Coronary artery (tissue), 2 donors: Measurements from ENCODE around the gene CEPT1.
A peak's percentile ranks its signal among the peaks of the same experiment; 100 is the strongest.
"Not testable (repeated sequence)": the region's sequence is repeated elsewhere in the genome, so short reads cannot be mapped to it uniquely, and the experiment has no call there.

ENCODE experiments used
- DNase-seq: peaks from one replicate; pipeline ENCODE4 v3.0.0-alpha.2; 2017; ENCODE audit warnings: low spot score
- H3K27ac ChIP-seq, 2 donors: fragments of 200-600 bp; sonication (generic); one replicate each; pipeline ENCODE4 v1.5.1; 2016 to 2019
- H3K4me3 ChIP-seq: fragments of 200-600 bp; sonication (generic); 2 replicates; pipeline ENCODE4 v1.5.1; 2016; ENCODE audit warnings: mild to moderate bottlenecking, moderate library complexity
- CTCF ChIP-seq: fragments of 200-600 bp; sonication (generic); IDR thresholded peaks from one replicate; pipeline ENCODE4 v1.5.1; 2019; ENCODE audit warnings: antibody characterized with exemption

Gene CEPT1

DNA sequence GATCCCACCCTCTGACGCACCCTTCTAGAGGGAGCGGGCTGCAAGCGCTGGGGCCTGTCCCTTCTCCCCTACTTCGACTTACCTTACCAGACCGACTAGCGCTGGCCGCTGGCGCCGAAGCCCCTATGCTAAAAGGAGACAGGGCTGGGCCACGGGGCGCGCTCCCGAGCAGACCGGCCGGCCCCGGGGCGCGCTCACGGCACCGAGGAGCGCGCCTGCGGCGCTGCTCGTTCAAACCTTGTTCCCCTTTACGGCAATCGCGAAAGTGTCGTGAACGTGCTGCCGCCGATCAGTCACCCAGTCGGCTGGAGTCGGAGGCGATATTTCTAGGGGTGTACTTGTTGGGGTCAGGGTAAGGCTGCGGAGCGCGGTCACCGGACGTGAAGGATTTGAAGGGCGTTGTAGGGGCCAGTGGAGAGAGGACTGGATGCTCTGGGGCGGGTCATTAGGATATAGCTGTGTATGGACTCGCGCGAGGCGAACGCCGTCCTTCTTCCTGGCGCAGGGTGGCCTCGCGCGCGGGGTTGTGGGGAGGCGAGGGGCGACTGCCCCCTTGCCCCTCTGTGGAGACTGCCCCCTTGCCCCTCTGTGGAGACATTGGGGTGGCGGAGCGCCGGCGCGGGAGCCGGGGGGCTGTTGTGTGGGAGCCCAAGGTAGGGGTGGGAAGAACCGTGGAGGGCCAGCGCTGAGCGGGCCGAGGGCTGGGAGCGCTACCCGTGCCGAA, at the start of gene CEPT1, which contains the start of gene DRAM2:
Gene CEPT1, plus strand, starts transcription at position 268 of the 724 bp plus-strand sequence. CDS start 7,492 bp downstream, outside the sequence.
Gene DRAM2, minus strand, starts transcription at position 138 of the 724 bp plus-strand sequence. CDS start 8,539 bp downstream, outside the sequence.
- H3K27ac ChIP-seq, result peak within 1 kb of the TSS; percentile 91 to 94

GRCh38 chr1:111095421-111095820, 44.6 kb upstream of the CEPT1 start:
- not testable (repeated sequence) for H3K4me3 ChIP-seq, H3K27ac ChIP-seq, DNase-seq

More for the DNA sequence above, at the start of gene CEPT1, which contains the start of gene DRAM2:
- peak within 1 kb of the TSS; percentile 98 for H3K4me3 ChIP-seq
- DNase-seq, result peak; percentile 91
- TF ChIP-seq CTCF, result no peak

GRCh38 chr1:111097356-111098099, 42.5 kb upstream of the CEPT1 start:
- Histone ChIP-seq H3K27ac (no peak overlapping the region), H3K4me3 (no peak overlapping the region)
- DNase-seq, result no peak
- TF ChIP-seq CTCF, result no peak

GRCh38 chr1:111099289-111099688, 40.7 kb upstream of the CEPT1 start:
- no peak for DNase-seq
- TF ChIP-seq CTCF, result no peak
- no peak overlapping the region for H3K4me3 ChIP-seq
- H3K27ac ChIP-seq, result no peak overlapping the region

DNA sequence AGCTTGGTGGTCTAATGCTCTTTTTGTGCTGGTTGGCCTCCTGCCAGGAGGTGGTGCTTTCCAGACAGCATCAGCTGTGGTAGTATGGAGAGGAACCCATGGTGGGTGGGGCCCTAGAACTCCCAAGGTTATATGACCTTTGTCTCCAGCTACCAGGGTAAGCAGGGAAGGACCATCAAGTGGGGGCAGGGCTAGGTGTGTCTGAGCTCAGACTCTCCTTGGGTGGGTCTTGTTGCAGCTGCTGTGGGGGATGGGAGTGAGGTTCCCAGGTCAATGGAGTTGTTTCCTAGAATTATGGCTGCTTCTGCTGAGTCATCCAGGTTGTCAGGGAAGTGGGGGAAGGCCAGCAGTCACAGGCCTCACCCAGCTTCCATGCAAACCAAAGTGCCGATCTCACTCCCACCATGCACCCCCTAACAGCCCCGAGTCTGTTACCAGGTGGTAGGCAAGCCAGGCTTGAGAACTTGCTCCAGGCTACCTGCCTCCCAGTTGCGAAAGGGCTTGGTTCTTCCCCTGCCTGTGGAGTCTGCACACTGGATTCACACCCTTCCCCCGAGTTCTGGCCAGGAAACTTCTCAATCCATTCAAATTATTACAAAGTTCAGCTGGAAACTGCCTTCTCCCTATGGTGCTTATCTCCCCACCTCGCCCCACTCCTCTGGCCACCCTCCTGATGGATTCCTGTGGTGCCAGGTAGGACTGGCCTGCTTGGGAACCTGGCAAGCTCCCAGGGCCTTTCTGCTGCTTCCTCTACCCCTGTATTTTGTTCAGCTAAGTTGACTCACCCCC, 38.0 kb upstream of the CEPT1 start:
- Histone ChIP-seq H3K4me3 (no peak overlapping the region), H3K27ac (no peak overlapping the region)
- TF ChIP-seq CTCF, result no peak
- DNase-seq, result no peak

GRCh38 chr1:111104981-111105380, 35.0 kb upstream of the CEPT1 start:
- TF ChIP-seq CTCF, result no peak
- Histone ChIP-seq H3K4me3 (no peak overlapping the region), H3K27ac (no peak overlapping the region)
- DNase-seq, result no peak

GRCh38 chr1:111110197-111110899, 29.7 kb upstream of the CEPT1 start:
- Histone ChIP-seq H3K4me3 (no peak overlapping the region), H3K27ac (no peak overlapping the region)
- no peak for TF ChIP-seq CTCF
- DNase-seq, result no peak
